GM12865 (cell line): ENCODE data around the gene RXFP2.

ENCODE experiments used
- DNase-seq: peaks from one replicate; pipeline ENCODE4 v3.0.0; 2010; ENCODE audit warnings: low read depth
- H3K4me3 ChIP-seq: 2 replicates; pipeline ENCODE4 v1.5.1; 2011; ENCODE audit warnings: mild to moderate bottlenecking, low read depth, low read length, control low read depth
- CTCF ChIP-seq: IDR thresholded peaks from 2 replicates; pipeline ENCODE4 v1.5.1; 2011; ENCODE audit warnings: low read length, control low read depth, low read depth, inconsistent platforms; ENCODE audit not compliant: insufficient read depth; ENCODE audit errors: missing control alignments

RXFP2 gene

DNA sequence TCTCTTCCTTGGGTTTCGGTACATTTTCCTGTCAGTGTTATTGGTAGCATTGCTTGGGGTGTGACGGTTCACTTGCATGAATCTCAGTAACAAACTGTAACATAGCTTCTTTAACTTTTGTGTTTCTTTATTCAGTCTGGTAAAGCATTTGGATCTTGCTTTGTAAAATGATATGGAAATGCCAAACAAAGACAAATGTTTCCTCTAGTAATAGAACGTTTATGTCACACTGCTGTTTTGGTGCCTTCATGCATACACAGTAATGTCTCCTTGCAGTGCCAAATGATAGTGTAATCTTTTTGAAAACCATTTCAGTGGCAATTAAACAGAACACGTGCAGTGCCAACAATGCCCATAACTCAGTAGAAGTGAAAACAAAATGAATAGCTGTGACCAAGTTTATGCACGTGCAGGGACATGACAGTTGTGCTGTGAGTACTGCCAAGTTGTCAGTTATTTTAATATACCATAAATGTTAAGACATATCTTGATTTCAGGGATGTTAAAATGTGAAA lies 110.8 kb downstream of the RXFP2 start:
- TF ChIP-seq CTCF, result no peak
- H3K4me3 ChIP-seq, result no peak overlapping the region
- DNase-seq, result no peak

GRCh38 chr13:31851216-31851615 lies 111.9 kb downstream of the RXFP2 start:
- DNase-seq, result no peak
- TF ChIP-seq CTCF, result no peak
- no peak overlapping the region for H3K4me3 ChIP-seq
